ENCODE results near the gene TMEM214. TPM values are rescaled to one million over a fixed set of nuclear protein-coding genes. Genes with fewer than 3 reads are reported as not detected.

Gene TMEM214
- total RNA-seq, result 7.8 TPM

GRCh38 chr2:27032495-27033252 is at the start of gene TMEM214:
Gene TMEM214, plus strand, starts transcription at chr2:27032965. Its CDS starts 51 bp downstream, at chr2:27033016.
- DNase-seq, result peak; percentile 79

GRCh38 chr2:26983746-26984145 is 49.0 kb upstream of the TMEM214 start:
- DNase-seq, result no peak

- no peak for DNase-seq
Measured at GRCh38 chr2:26985807-26986206, 47.0 kb upstream of the TMEM214 start.

- no peak for DNase-seq
Measured at GRCh38 chr2:26986576-26986975, 46.2 kb upstream of the TMEM214 start.

GRCh38 chr2:26988058-26988860 is 44.5 kb upstream of the TMEM214 start:
- DNase-seq, result no peak

GRCh38 chr2:26989156-26989555 is 43.6 kb upstream of the TMEM214 start:
- no peak for DNase-seq

GRCh38 chr2:26991717-26992116 is 41.0 kb upstream of the TMEM214 start:
- DNase-seq, result no peak

- no peak for DNase-seq
Measured at GRCh38 chr2:26993768-26994167, 39.0 kb upstream of the TMEM214 start.

- DNase-seq, result no peak
Measured at GRCh38 chr2:26994983-26995382, 37.8 kb upstream of the TMEM214 start.

GRCh38 chr2:26997394-26997793 is 35.4 kb upstream of the TMEM214 start:
- DNase-seq, result no peak

GRCh38 chr2:26998323-26998722 is 34.4 kb upstream of the TMEM214 start:
- no peak for DNase-seq

- no peak for DNase-seq
Measured at GRCh38 chr2:27000228-27000627, 32.5 kb upstream of the TMEM214 start.

- no peak for DNase-seq
Measured at GRCh38 chr2:27000995-27001394, 31.8 kb upstream of the TMEM214 start.

GRCh38 chr2:27001950-27002349 is 30.8 kb upstream of the TMEM214 start:
- no peak for DNase-seq

- no peak for DNase-seq
Measured at GRCh38 chr2:27003007-27003406, 29.8 kb upstream of the TMEM214 start.

GRCh38 chr2:27003857-27004256 is 28.9 kb upstream of the TMEM214 start:
- no peak for DNase-seq

- no peak for DNase-seq
Measured at GRCh38 chr2:27006602-27007415, 26.0 kb upstream of the TMEM214 start.

- DNase-seq, result no peak
Measured at GRCh38 chr2:27007416-27008374, 25.1 kb upstream of the TMEM214 start.

GRCh38 chr2:27008678-27009077 is 24.1 kb upstream of the TMEM214 start:
- DNase-seq, result no peak

GRCh38 chr2:27009083-27009482 is 23.7 kb upstream of the TMEM214 start:
- DNase-seq, result no peak

- DNase-seq, result no peak
Measured at GRCh38 chr2:27009716-27010115, 23.0 kb upstream of the TMEM214 start.

GRCh38 chr2:27010139-27010538 is 22.6 kb upstream of the TMEM214 start:
- DNase-seq, result no peak

Data from occipital lobe (tissue), 2 donors.